Measurements from ENCODE around the gene TUBA3E.
"Not testable (repeated sequence)": the region's sequence is repeated elsewhere in the genome, so short reads cannot be mapped to it uniquely, and the experiment has no call there.

Gene TUBA3E

GRCh38 chr2:130190237-130190636 is 8.0 kb downstream of the TUBA3E start:
- DNase-seq = no peak

DNA sequence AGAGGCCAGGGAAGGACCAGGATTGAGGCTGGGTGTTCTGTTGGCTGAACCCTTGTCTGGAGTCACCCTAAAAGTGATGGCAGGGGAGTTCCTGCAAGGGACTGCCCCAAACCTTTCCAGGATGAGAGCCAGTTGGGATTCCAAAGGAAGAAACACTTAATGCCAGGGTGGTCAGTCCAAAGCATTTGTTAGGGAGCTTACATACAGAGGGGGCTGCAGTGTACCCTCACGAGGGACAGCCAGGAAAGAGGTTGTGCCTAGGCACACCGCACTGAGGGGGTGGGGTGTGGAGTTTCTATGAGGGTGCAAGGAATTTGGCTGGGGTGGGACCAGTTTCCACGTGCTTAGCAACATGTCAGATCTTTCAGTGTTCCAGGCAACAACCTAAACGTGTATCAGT is 9.3 kb downstream of the TUBA3E start:
- not testable (repeated sequence) for DNase-seq

DNA sequence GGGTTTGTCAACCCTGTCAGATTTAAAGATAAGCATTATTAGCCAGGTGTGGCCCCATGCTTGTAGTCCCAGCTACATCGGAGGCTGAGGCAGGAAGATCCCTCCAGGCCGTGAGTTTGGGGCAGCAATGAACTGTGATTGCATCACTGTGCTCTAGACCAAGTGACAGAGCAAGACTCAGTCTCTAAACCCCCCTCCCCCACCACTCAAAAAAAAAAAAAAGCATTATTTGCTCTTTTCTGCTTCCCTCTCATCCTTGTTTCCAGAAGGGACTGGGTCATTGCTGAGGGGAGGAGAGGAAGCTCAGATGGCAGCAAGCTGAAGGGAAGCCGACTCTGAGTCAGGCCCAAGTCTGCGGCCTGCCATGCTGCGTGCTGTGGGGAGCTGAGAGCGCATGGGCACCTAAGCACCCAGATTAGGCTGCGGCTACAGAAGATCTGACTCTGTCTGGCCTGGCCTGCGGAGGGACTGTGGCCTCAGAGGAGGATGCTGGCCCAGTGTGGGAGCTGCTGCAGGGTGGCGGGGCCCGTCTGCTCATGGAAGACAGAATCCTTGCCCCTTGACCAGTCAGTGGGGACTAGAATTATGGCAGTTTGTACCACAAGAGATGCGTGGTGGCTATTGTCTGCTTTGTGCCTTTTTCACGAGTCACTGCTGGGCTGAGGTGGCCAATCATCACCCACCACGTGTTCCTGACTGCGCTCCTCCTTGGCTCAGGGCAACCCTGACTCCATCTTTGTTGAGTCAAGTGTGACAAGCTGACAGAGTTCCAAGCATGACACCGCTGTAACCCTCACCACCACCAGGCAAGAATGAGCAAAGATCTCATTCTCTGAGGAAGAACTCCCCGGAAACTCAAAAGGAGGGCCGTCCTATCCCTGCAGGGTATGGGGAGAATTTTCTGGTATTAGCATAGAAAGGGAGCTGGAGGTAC is 10.1 kb downstream of the TUBA3E start:
- DNase-seq = not testable (repeated sequence)

DNA sequence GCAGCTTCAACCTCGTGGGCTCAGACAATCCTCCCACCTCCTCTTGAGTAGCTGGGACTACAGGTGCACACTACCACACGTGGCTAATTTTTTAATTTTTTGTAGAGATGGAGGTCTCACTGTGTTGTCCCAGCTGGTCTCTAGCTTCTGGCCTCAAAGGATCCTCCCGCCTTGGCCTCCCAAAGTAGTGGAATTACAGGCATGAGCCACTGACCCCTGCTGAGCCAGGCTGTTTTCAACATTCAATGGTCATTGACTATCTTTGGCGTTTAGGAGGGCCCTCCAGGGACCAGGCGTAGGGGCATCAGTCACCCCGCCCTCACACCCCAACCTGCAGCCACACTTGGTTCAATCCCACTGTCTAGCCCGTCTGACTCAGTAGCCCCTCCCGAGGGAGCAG is 11.0 kb downstream of the TUBA3E start:
- no peak for DNase-seq

DNA sequence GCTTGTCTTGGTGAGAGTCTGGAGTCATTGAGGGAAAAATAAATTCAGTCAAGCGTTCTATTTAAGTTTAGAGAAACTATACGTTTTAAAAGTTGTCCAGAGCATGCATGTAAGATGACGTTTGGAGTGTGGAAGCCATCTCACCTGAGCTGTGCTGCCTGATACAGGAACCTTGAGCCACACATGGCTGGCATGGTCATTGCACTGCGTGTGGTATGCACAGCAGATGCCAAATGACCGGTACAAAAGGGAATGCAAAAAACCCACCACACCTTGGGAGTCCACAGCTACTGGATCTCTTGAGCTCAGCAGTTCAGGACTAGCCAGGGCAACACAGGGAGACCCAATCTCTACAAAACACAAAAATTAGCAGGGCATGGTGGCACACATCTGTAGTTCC is 11.8 kb downstream of the TUBA3E start:
- DNase-seq = no peak

GRCh38 chr2:130185896-130186295 is 12.3 kb downstream of the TUBA3E start:
- DNase-seq = no peak

- DNase-seq = no peak
These were observed 12.8 kb downstream of the TUBA3E start for GRCh38 chr2:130185436-130185835.

- no peak for DNase-seq
These were observed 14.5 kb downstream of the TUBA3E start for GRCh38 chr2:130183512-130184373.

DNA sequence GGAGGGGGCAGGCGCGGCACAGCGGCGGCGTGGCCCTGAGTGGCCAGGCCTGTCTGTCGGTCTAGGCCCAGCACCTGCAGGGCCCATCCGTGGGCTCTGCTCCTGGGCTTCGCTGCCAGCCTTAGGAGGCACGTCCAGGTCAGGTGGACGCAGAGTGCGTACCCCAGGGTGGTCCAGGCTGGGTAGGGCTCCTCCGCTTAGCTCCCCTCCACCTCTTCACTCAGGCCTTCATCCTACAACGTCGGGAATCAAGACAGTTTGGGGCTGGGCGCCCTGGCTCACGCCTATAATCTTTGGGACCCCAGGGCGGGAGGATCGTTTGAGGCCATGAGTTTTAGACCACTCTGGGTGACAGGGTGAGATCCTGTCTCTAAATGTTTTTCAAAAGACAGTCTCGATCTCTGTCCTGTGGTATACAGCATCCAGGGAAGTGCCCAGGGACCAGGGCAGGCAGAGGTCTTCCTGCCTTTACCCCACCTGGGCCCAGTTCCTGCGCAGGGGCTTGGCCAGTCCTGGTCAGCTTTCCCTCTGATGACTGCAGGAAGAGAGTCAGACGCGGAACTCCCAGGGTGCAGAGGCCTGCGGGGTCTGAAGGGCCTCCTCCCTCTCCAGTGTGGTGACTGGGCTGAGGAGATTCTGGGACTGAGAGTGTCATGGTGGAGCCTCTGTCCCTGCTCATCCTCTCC is 15.3 kb downstream of the TUBA3E start:
- DNase-seq = not testable (repeated sequence)

DNA sequence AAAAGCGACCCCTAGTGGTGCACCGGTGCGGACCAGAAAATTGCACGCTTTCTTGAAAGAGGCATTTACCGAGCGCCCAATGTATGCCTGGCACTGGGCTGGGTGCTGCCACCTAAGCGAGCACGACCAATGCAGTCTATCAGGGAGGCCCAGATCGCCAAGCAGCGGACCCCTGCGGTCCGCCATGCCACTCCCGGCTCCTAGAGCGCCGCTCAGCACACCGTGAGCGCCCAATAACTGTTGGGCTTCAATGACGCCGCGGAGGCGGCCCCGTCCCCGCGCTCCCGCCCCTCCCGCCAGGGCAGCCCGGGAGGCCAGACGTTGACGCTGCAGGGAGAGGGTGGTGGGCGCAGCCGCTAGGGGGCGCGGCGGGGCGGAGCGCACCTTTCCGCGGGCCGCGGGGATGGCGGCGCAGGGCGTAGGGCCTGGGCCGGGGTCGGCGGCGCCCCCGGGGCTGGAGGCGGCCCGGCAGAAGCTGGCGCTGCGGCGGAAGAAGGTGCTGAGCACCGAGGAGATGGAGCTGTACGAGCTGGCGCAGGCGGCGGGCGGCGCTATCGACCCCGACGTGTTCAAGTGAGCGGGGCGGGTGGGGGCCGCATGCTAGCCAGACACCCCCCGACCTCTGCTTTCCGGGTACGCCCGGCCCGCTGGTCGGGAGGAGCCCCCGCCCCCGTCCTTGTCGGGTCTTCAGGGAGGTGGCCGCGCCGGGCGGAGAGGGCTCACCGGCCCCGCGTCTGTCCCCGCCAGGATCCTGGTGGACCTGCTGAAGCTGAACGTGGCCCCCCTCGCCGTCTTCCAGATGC is 16.2 kb downstream of the TUBA3E start, which contains the start of gene MZT2B:
Gene MZT2B (plus strand): TSS at position 383 of the 803 bp plus-strand sequence. CDS start 21 bp downstream, at position 404.
- peak; percentile 87 for DNase-seq

- peak; percentile 97 for DNase-seq
These were observed 16.8 kb downstream of the TUBA3E start, which contains the start of gene SMPD4 for GRCh38 chr2:130181325-130181879. TSS of gene SMPD4 (minus strand) at chr2:130181602. CDS start at chr2:130176592, 5,010 bp downstream.

GRCh38 chr2:130180404-130181324 is 17.6 kb downstream of the TUBA3E start:
- DNase-seq = not testable (repeated sequence)

DNA sequence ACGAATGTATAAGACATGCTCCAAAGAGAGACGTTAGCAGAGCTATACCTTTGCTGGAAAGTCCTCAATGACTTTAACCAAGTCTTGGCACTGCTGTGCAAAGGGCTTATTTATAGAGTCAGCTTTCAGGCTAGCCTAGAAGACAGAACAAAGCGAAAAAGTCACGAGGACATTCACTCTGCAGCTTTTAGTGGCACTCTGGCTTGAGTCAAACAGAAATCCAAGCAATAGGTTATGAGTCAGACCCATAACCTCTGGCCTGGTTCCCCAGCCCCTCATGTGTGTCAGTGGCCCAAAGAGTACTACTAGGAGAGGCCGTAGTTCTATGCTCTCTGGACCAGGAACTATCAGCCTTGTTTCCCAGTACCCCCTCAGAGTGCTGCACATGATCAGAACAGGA is 23.4 kb downstream of the TUBA3E start:
- not testable (repeated sequence) for DNase-seq

DNA sequence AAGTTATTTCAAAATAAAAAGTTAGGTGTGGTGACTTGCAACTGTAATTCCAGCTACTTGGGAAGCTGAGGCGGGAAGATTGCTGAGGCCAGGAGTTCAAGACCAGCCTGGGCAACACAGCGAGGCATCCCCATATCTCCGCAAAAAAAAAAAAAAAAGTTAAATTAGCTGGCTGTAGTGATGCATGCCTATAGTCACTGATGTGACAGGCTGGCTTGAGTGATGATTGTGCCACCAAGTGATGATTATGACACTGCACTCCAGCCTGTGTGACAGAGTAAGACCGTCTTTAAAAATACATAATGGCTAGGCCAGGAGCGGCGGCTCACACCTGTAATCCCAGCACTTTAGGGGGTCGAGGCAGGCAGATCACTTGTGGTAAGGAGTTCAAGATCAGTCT is 28.3 kb downstream of the TUBA3E start:
- no peak for DNase-seq

DNA sequence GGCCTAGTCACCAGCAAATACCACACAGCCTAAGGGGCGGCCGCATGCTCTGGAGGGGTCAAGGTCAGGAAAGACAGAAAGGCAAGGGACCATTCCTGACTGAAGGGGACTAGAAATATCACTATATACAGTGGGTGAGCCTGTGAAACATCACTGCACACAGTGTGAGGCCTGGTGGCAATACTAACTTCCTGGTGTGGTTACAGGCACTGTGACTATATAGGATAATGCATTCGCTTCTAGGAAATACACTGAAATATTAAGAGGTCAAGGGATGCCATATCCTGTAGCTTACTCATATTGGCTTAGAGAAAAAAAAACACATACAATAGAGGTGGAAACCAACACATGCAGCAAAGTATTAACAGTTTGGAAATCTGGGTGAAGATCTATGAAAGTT is 29.1 kb downstream of the TUBA3E start:
- not testable (repeated sequence) for DNase-seq

DNA sequence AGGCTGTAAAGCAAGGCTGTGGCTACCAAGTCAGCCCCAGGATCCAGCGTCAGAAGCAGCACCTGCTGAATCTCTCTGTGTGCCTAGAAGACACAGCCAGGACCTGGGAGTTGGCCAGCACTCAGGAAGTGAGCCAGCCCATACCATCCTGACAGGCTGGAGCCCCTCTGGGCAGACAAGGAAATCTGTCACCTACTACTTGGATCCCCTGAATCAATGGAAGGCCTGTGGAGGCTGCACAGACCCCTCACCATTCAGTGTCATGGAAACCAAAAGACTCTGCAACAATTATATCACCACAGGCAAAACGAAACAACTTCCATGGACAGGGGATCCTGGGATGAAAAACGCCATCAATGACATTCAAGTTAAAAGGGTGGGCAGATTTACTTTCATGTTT is 31.6 kb downstream of the TUBA3E start:
- DNase-seq = not testable (repeated sequence)

- DNase-seq = no peak
These were observed 32.8 kb downstream of the TUBA3E start for GRCh38 chr2:130165293-130166016.

DNA sequence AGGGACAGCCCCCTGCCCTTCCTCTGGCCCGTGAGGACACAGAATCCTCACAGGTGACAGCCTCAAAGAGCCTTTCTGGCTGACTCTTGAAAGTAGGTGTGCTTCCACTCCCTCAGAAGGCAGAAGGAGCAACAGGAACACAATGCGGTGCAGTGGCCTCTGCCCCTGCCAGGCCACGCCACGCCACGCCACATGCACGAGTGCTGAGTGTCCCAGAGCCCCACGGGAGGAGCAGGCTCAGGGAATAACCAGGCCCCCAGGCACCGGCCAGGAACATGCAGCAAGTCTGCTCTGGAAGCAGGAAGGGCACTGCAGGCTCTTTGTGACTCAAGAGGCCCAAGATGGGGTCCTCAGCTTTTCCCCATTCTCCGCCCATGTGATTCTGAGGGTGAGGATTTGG is 35.3 kb downstream of the TUBA3E start:
- no peak for DNase-seq

DNA sequence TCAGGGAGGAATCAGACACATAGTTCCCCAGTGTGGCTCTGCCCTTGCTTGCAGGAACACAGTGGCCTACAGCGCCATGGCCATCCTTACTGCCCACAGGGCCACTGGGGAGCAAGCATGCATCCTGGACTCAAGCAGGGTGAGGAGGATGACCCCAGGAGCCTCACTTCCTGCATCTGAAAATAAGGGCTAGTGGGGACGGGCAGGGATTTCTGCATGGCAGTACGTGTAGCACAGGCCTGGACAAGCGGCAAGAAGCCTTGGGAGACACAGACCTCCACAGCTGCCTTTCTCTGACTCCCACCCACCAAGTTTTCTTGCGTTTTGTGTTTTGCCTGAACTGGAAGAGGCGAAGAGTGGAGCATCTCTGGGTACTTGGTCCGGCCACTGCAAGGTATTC is 35.8 kb downstream of the TUBA3E start:
- DNase-seq = not testable (repeated sequence)

All from inflammatory macrophage treated with lipopolysaccharide for 4 hours (primary cell).